ENCODE data around the gene PTCHD4.
"Not testable (repeated sequence)": the region's sequence is repeated elsewhere in the genome, so short reads cannot be mapped to it uniquely, and the experiment has no call there.

PTCHD4 gene

GRCh38 chr6:48111575-48111974, 578 bp upstream of the PTCHD4 start:
- Mint-ChIP-seq H3K9me3 (no peaks in the 10 kb centered on the region), H3K36me3 (ENCODE audit: low read depth) (no peaks in the 10 kb centered on the region), H3K4me1 (no peaks in the 10 kb centered on the region), H3K4me3 (no peak overlapping the region), H3K27me3 (no peaks in the 10 kb centered on the region), H3K27ac (no peak overlapping the region)
- ATAC-seq: no peak
- DNase-seq: no peak

- Mint-ChIP-seq H3K9me3 (no peaks in the 10 kb centered on the region), H3K4me1 (no peaks in the 10 kb centered on the region), H3K36me3 (ENCODE audit: low read depth) (no peaks in the 10 kb centered on the region), H3K4me3 (no peak overlapping the region), H3K27ac (no peak overlapping the region), H3K27me3 (no peaks in the 10 kb centered on the region)
- ATAC-seq: no peak
- DNase-seq: no peak
These were observed 408 bp downstream of the PTCHD4 start for GRCh38 chr6:48110436-48111142.

GRCh38 chr6:48109944-48110343, 1.1 kb downstream of the PTCHD4 start:
- Mint-ChIP-seq H3K27me3 (no peaks in the 10 kb centered on the region), H3K4me1 (no peaks in the 10 kb centered on the region), H3K4me3 (no peak overlapping the region), H3K36me3 (ENCODE audit: low read depth) (no peaks in the 10 kb centered on the region), H3K9me3 (no peaks in the 10 kb centered on the region), H3K27ac (no peak overlapping the region)
- ATAC-seq: no peak
- no peak for DNase-seq

GRCh38 chr6:48102476-48103195, 8.4 kb downstream of the PTCHD4 start:
- not testable (repeated sequence) for H3K36me3 Mint-ChIP-seq (ENCODE audit: low read depth)

GRCh38 chr6:48101290-48101689, 9.7 kb downstream of the PTCHD4 start:
- Mint-ChIP-seq H3K27me3 (no peaks in the 10 kb centered on the region), H3K4me1 (no peaks in the 10 kb centered on the region), H3K36me3 (ENCODE audit: low read depth) (no peaks in the 10 kb centered on the region), H3K4me3 (no peak overlapping the region), H3K27ac (no peak overlapping the region), H3K9me3 (peaks cover 3% of the 10 kb centered on the region)
- no peak for ATAC-seq
- DNase-seq: no peak

More at GRCh38 chr6:48102476-48103195, 8.4 kb downstream of the PTCHD4 start:
- H3K9me3 Mint-ChIP-seq, H3K27me3 Mint-ChIP-seq, ATAC-seq, H3K4me3 Mint-ChIP-seq, H3K4me1 Mint-ChIP-seq, H3K27ac Mint-ChIP-seq, DNase-seq: not testable (repeated sequence)

GRCh38 chr6:48100588-48100895, 10.5 kb downstream of the PTCHD4 start:
- DNase-seq: no peak

GRCh38 chr6:48099713-48100587, 11.0 kb downstream of the PTCHD4 start:
- Mint-ChIP-seq H3K9me3 (peaks cover 3% of the 10 kb centered on the region), H3K27me3 (no peaks in the 10 kb centered on the region), H3K27ac (no peak overlapping the region), H3K4me3 (no peak overlapping the region), H3K4me1 (no peaks in the 10 kb centered on the region), H3K36me3 (ENCODE audit: low read depth) (no peaks in the 10 kb centered on the region)
- DNase-seq (no peak), ATAC-seq (no peak)

More at GRCh38 chr6:48100588-48100895, 10.5 kb downstream of the PTCHD4 start:
- ATAC-seq: no peak
- no peaks in the 10 kb centered on the region for H3K27me3 Mint-ChIP-seq
- no peaks in the 10 kb centered on the region for H3K4me1 Mint-ChIP-seq
- no peak overlapping the region for H3K27ac Mint-ChIP-seq
- H3K9me3 Mint-ChIP-seq: peaks cover 3% of the 10 kb centered on the region
- no peak overlapping the region for H3K4me3 Mint-ChIP-seq
- H3K36me3 Mint-ChIP-seq (ENCODE audit: low read depth): no peaks in the 10 kb centered on the region

- H3K4me3 Mint-ChIP-seq: no peak overlapping the region
- ATAC-seq (no peak), DNase-seq (no peak)
- no peaks in the 10 kb centered on the region for H3K36me3 Mint-ChIP-seq (ENCODE audit: low read depth)
- H3K27me3 Mint-ChIP-seq: peaks cover 1% of the 10 kb centered on the region
- peaks cover 3% of the 10 kb centered on the region for H3K9me3 Mint-ChIP-seq
- no peak overlapping the region for H3K27ac Mint-ChIP-seq
- H3K4me1 Mint-ChIP-seq: no peaks in the 10 kb centered on the region
These were observed 12.1 kb downstream of the PTCHD4 start for GRCh38 chr6:48098923-48099322.

- no peak overlapping the region for H3K27ac Mint-ChIP-seq
- H3K4me3 Mint-ChIP-seq: no peak overlapping the region
- H3K9me3 Mint-ChIP-seq: no peaks in the 10 kb centered on the region
- no peaks in the 10 kb centered on the region for H3K4me1 Mint-ChIP-seq
- H3K27me3 Mint-ChIP-seq: peaks cover 4% of the 10 kb centered on the region
- ATAC-seq: no peak
- H3K36me3 Mint-ChIP-seq (ENCODE audit: low read depth): no peaks in the 10 kb centered on the region
- no peak for DNase-seq
These were observed 18.3 kb downstream of the PTCHD4 start for GRCh38 chr6:48092550-48093217.

GRCh38 chr6:48090546-48090945, 20.5 kb downstream of the PTCHD4 start:
- Mint-ChIP-seq H3K4me3 (no peak overlapping the region), H3K4me1 (no peaks in the 10 kb centered on the region), H3K27me3 (peaks cover 4% of the 10 kb centered on the region), H3K27ac (no peak overlapping the region), H3K9me3 (no peaks in the 10 kb centered on the region), H3K36me3 (ENCODE audit: low read depth) (no peaks in the 10 kb centered on the region)
- DNase-seq: no peak
- no peak for ATAC-seq

- no peaks in the 10 kb centered on the region for H3K4me1 Mint-ChIP-seq
- H3K27me3 Mint-ChIP-seq: peaks cover 3% of the 10 kb centered on the region
- H3K4me3 Mint-ChIP-seq: no peak overlapping the region
- H3K9me3 Mint-ChIP-seq: no peaks in the 10 kb centered on the region
- no peak overlapping the region for H3K27ac Mint-ChIP-seq
- no peaks in the 10 kb centered on the region for H3K36me3 Mint-ChIP-seq (ENCODE audit: low read depth)
- no peak for ATAC-seq
- DNase-seq: no peak
These were observed 23.5 kb downstream of the PTCHD4 start for GRCh38 chr6:48087448-48087847.

GRCh38 chr6:48086187-48086586, 24.8 kb downstream of the PTCHD4 start:
- ATAC-seq: no peak

GRCh38 chr6:48085131-48085741, 25.8 kb downstream of the PTCHD4 start:
- Mint-ChIP-seq H3K4me3 (no peak overlapping the region), H3K27ac (no peak overlapping the region), H3K9me3 (no peaks in the 10 kb centered on the region), H3K27me3 (no peaks in the 10 kb centered on the region), H3K36me3 (ENCODE audit: low read depth) (no peaks in the 10 kb centered on the region), H3K4me1 (no peaks in the 10 kb centered on the region)
- no peak for DNase-seq
- ATAC-seq: no peak

More at GRCh38 chr6:48086187-48086586, 24.8 kb downstream of the PTCHD4 start:
- Mint-ChIP-seq H3K4me3 (no peak overlapping the region), H3K27me3 (no peaks in the 10 kb centered on the region), H3K36me3 (ENCODE audit: low read depth) (no peaks in the 10 kb centered on the region), H3K9me3 (no peaks in the 10 kb centered on the region), H3K27ac (no peak overlapping the region), H3K4me1 (no peaks in the 10 kb centered on the region)
- DNase-seq: no peak

GRCh38 chr6:48084201-48084600, 26.8 kb downstream of the PTCHD4 start:
- Mint-ChIP-seq H3K27ac (no peak overlapping the region), H3K9me3 (no peaks in the 10 kb centered on the region), H3K4me1 (no peaks in the 10 kb centered on the region), H3K36me3 (ENCODE audit: low read depth) (no peaks in the 10 kb centered on the region), H3K27me3 (no peaks in the 10 kb centered on the region), H3K4me3 (no peak overlapping the region)
- DNase-seq (no peak), ATAC-seq (no peak)
